Hepatocyte (in vitro differentiated cells): ENCODE measurements around the gene PTPRT.

Source experiments
- CTCF ChIP-seq: fragments of 200-600 bp; sonication (generic); IDR thresholded peaks from 2 replicates; pipeline ENCODE4 v1.5.1; 2016; ENCODE audit warnings: antibody characterized with exemption, mild to moderate bottlenecking; ENCODE audit not compliant: poor library complexity
- EZH2 ChIP-seq: fragments of 200-600 bp; sonication (generic); IDR thresholded peaks from 2 replicates; pipeline ENCODE4 v1.6.1; 2016; ENCODE audit warnings: antibody characterized with exemption, mild to moderate bottlenecking, borderline replicate concordance
- EZH2phosphoT487 ChIP-seq: fragments of 200-600 bp; sonication (generic); IDR thresholded peaks from one replicate; pipeline ENCODE4 v1.6.1; 2018; ENCODE audit warnings: antibody characterized with exemption, mild to moderate bottlenecking, low read depth, moderate library complexity; ENCODE audit not compliant: unreplicated experiment, severe bottlenecking

GRCh38 chr20:42650191-42650746 lies 539.4 kb downstream of the PTPRT start:
- TF ChIP-seq CTCF (no peak), EZH2 (no peak), EZH2phosphoT487 (no peak)
